GM08714 (cell line): ENCODE measurements around the gene FGF7.
"Not testable (repeated sequence)": the region's sequence is repeated elsewhere in the genome, so short reads cannot be mapped to it uniquely, and the experiment has no call there.

Source experiments
- H3K4me3 ChIP-seq: fragments of 200-500 bp; sonication (Bioruptor generic); 2 replicates; pipeline ENCODE4 v1.5.1; 2014; ENCODE audit warnings: mild to moderate bottlenecking, low read length, inconsistent platforms
- ZNF274 ChIP-seq: IDR thresholded peaks from 2 replicates; pipeline ENCODE4 v1.6.1; 2012; ENCODE audit warnings: mild to moderate bottlenecking, low read depth, low read length

The FGF7 gene, protein sequence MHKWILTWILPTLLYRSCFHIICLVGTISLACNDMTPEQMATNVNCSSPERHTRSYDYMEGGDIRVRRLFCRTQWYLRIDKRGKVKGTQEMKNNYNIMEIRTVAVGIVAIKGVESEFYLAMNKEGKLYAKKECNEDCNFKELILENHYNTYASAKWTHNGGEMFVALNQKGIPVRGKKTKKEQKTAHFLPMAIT

DNA sequence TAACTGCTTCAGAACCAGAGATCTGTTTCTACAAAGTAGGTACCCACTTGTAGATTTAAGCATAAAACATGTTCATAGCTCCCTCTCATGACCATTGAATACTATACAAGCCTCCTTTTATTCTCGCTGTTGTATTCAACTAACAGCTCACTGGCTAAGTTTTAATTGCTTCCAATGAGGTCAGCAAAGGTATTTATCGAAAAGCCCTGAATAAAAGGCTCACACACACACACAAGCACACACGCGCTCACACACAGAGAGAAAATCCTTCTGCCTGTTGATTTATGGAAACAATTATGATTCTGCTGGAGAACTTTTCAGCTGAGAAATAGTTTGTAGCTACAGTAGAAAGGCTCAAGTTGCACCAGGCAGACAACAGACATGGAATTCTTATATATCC lies at the start of gene FGF7:
FGF7 (plus strand) TSS at position 222 of the 400 bp plus-strand sequence. CDS start 1,056 bp downstream, outside the sequence.
- no peak for TF ChIP-seq ZNF274
- H3K4me3 ChIP-seq: no peak within 1 kb of the TSS

DNA sequence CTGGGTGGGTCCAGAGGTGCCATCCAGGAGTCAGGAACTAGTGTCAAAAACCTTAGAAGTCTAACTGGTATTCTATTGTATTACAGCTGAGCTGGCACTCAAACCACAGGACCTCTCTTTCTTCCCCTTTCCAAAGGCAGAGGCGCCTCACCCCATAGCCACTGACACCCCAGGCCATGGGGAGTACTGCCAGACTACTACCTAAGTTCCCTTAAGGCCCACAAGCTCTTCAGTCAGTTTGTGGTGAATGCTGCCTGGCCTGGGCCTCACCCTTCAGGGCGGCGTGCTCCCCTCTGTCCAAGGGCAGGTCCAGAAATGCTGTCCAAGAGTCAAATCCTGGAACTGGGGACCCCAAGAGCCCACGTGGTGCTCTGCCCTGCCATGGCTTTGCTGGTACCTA lies 43.0 kb upstream of the FGF7 start:
- TF ChIP-seq ZNF274: no peak
- H3K4me3 ChIP-seq: no peak overlapping the region

DNA sequence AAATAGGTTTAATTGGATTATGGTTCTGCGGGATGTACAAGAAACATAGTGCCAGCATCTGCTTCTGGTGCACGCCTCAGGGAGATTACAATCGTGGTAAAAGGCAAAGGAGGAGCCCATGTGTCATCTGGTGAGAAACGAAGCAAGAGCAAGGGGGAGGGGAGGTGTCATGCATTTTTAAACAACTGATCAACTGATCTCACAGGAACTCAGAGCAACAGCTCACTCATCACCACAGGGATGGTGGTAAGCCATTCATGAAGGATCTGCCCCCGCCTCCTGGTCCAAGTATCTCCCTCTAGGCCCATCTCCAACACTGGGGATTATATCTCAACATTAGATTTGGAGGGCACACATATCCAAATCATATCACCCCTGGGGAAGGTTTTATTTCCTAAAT lies 42.1 kb upstream of the FGF7 start:
- H3K4me3 ChIP-seq: no peak overlapping the region
- TF ChIP-seq ZNF274: no peak

DNA sequence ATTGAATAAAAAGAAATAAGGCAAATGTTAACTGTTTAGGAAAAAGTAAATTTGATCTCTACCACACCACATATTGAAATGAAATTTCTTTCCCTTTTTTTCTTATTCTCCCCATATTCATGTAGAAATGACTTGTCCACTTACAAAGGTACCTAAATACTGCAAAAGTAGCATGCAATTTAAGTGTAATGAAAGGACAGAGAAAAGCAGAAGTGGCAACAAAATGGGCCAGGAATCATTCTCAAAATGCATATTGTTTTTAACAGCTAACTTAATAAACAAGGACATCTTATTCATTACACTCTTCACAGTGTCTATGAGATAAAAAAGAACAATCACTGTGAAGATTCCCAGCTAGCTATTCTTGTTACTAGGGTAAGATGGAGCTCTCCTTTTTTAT lies 40.6 kb upstream of the FGF7 start:
- H3K4me3 ChIP-seq: no peak overlapping the region
- no peak for TF ChIP-seq ZNF274

DNA sequence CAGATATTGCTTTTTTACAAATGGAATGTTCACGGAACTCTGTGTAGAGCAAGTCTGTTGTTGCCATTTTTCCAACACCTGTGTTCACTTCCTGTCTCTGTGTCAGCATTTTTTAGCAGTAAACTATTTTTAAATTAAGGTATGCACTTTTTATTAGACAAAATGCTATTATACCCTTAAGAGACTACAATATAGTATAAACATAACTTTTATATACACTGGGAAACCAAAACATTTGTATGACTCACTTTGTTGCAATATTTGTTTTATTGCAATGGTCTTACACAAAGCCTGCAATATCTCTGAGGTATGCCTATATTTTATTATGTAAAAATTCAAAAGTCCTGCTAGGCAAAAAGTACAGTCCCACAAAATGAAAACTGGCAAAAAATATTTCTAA lies 39.8 kb upstream of the FGF7 start:
- TF ChIP-seq ZNF274: no peak
- no peak overlapping the region for H3K4me3 ChIP-seq

DNA sequence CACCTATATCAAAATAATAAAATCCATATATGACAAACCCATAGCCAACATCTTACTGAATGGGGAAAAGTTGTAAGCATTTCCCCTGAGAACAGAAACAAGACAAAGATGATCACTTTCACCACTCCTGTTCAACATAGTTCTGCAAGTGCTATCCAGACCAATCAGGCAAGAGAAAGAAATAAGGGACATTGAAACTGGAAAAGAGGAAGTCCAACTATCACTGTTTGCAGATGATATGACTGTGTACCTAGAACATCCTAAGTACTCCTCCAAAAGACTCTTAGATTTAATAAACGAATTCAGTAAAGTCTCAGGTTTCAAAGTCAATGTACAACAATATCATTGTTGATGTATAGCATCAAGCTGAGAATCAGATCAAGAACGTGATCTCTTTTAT lies 35.6 kb upstream of the FGF7 start:
- no peak overlapping the region for H3K4me3 ChIP-seq
- no peak for TF ChIP-seq ZNF274

DNA sequence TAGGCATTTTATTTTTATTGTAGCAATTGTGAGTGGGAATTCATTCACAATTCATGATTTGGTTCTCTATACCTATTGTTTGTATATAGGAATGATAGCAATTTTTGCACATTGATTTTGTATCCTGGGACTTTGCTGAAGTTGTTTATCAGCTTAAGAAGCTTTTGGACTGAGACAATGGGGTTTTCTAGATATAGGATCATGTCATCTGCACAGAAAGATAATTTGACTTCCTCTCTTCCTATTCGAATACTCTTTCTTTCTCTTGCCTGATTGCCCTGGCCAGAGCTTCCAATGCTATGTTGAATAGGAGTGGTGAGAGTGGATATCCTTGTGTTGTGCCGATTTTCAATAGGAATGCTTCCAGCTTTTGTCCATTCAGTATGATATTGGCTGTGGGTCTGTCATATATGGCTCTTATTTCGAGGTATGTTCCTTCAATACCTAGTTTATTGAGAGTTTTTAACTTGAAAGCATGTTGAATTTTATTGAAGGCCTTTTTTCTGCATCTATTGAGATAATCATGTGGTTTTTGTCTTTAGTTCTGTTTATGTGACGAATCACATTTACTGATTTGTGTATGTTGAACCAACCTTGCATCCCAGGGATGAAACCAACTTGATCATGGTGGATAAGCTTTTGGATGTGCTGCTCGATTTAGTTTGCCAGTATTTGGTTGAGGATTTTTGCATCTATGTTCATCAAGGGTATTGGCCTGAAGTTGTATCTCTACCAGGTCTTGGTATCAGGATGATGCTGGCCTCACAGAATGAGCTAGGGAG lies 20.3 kb upstream of the FGF7 start:
- not testable (repeated sequence) for H3K4me3 ChIP-seq

DNA sequence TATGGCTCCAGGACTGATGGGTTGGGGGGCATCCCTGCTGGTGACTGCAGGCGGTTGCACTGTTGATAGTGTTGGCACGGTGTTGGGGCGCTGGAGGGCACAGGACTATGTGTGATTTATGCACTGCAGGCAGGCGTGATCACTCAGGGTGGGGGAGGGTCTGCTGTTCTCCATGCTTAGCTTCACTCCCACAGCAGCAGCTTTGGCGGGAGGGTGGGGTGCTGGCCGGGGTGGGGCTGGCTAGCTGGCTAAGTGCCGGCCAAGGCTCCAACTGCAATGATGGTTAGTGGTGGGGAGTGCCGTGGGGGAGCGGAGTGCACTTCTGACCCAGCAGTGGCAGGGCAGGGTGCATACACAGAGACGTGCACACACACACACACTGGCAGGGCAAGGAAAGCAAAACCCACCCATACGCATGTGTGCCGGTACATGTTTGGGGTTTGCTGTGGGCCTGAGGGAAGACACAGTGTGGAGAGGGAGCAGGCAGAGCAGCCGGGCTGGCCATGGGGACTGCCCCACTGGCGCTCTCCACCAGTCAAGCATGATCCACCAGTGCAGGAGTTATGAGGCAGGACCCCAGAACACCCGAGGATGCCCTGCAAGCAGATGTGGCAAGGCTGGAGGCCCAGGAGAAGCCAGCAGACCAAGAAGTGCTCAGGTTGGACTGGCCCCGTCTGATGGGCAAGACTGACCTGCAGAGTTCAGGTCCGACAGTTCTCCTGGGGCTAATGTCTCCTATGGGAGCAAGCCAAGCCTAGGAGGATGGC lies 16.5 kb upstream of the FGF7 start:
- H3K4me3 ChIP-seq: no peak overlapping the region
- no peak for TF ChIP-seq ZNF274

DNA sequence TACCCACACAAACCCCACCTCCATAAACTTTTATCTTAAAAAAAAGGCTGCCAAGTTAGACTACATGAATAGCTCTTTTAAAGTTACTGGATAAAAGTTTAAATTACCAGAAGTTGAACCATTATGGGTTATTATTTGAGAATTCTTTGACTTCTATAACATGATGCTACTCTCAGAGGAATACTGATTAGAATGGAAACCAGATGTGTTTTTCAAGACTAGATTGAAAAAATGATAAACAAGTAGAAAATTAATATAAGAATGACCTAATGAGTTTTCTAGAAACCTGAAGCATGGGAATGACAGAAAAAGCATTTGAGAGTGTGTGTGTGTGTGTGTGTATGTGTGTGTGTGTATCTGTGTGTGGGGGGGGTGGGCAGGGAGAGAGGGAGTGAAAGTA lies 12.4 kb upstream of the FGF7 start:
- no peak overlapping the region for H3K4me3 ChIP-seq
- TF ChIP-seq ZNF274: no peak

DNA sequence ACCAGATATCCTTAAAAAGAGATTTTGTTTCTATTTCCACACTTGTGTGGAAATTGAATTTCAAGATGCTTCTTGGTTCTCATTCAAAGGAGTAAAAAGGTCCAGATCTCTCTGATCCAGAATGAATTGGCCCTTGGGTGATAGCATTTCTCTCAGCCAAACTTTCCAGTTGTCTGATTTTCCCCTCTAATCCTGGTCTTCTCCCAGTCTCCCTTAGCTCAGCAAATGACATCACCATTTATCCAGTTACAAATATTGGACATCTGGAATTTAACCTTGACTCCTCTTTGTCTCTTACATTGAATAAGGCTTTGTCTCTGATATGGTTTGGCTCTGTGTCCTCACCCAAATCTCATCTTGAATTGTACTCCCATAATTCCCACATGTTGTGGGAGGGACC lies 10.2 kb upstream of the FGF7 start:
- H3K4me3 ChIP-seq: no peak overlapping the region
- TF ChIP-seq ZNF274: no peak

DNA sequence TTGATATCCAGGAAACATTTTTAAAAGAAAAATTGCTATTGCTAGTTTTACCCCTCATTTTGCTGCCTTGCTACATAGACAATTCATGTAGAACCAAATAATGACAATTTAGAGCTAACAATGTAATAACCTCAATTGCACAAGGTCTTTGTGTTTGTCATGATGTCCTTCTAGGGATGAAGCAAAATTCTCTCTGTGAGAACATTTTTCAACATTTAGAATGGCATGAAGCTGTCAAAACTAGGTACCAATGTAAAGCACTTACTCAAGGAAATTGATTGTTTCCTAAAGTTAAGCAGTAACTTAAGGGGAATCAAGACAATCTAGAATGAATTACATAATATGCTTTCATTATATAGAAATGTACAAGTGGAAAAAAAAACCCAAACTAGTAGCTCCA lies 7.9 kb upstream of the FGF7 start:
- no peak for TF ChIP-seq ZNF274
- H3K4me3 ChIP-seq: no peak overlapping the region

DNA sequence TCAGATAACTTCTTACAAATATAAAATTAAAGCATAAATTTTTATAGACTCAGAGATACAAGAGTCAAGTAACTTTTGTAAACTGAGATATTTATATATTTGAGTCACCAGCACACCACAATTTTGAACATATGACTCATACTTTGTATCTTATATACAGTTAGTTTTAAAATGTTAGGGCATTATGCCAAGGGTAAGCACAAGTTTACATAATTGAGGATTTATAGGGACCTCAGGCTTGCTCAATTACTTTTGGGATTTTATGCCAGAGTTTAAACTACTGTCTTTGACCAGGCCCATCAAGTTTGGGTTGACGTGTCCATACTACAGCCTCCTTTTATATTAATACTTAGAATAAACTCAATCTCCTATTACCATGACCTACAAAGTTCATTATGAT lies 7.4 kb upstream of the FGF7 start:
- TF ChIP-seq ZNF274: no peak
- no peak overlapping the region for H3K4me3 ChIP-seq

DNA sequence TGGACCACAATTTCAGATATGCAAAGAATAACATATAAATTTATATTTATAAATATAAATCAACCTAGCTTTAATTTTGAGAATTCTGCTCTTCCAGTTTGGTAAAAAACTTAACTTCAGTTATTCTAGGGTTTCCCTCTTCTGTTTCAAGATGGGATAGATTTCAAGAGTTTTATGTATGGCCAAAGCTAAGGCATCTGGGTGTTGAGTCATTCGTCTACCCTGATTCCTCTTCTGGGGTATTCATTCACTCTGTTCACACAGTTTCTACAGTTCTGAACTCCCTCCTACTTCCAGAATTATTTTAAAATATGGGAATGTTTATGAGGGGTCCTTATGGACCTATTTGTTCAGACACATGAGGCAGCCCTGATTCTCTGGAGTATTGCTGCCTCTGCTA lies 4.2 kb upstream of the FGF7 start:
- no peak for TF ChIP-seq ZNF274

DNA sequence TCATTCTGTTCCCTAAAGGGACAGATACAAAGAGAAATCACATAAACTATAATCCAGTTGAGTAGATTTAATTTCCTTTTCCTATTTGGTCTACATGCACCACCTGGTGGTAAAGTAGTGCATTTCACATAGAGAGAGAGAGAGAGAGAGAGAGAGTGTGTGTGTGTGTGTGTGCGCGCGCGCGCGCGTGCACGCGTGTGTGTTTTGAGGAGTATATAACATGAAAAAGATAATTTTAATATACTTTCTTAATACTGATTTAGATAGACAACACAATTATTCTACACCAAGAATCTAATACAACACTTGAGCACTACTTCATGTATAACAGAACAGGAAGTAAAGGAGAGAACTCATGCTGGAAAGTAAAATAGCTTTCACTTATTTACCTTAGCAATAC lies 1.1 kb upstream of the FGF7 start:
- no peak overlapping the region for H3K4me3 ChIP-seq
- no peak for TF ChIP-seq ZNF274

More for the DNA sequence above, 4.2 kb upstream of the FGF7 start:
- H3K4me3 ChIP-seq: no peak overlapping the region
